HEK293T (cell line): ENCODE results near the gene PROSER1.

Source experiments
- CTCF ChIA-PET: fragments of 350-600 bp; formaldehyde crosslinking; extraction: SDS; loops from one replicate; lab custom pipeline; 2021; ENCODE audit warnings: antibody characterized with exemption, inconsistent platforms; lab: Yijun Ruan, JAX
- POLR2A ChIA-PET: fragments of 350-600 bp; formaldehyde crosslinking; extraction: SDS; loops from one replicate; lab custom pipeline; 2020; ENCODE audit warnings: antibody characterized with exemption, inconsistent platforms; lab: Yijun Ruan, JAX
- DNase-seq: peaks from one replicate; pipeline ENCODE4 v3.0.0; 2012; ENCODE audit warnings: mixed read lengths; ENCODE audit errors: extremely low spot score
- ARNT ChIP-seq: fragments of 450-650 bp; IDR thresholded peaks from 2 replicates; pipeline ENCODE4 v1.6.1; 2017; ENCODE audit warnings: mild to moderate bottlenecking
- BHLHE40 ChIP-seq: fragments of 450-650 bp; IDR thresholded peaks from 2 replicates; pipeline ENCODE4 v1.6.1; 2016; ENCODE audit warnings: mild to moderate bottlenecking, moderate library complexity, borderline replicate concordance
- CTBP1 ChIP-seq: fragments of 450-650 bp; IDR thresholded peaks from 2 replicates; pipeline ENCODE4 v1.6.1; 2016; ENCODE audit warnings: borderline replicate concordance
- ELF4 ChIP-seq: fragments of 450-650 bp; IDR thresholded peaks from 2 replicates; pipeline ENCODE4 v1.6.1; 2017; ENCODE audit warnings: antibody characterized with exemption
- FOXA1 ChIP-seq: fragments of 450-650 bp; IDR thresholded peaks from 2 replicates; pipeline ENCODE4 v1.6.1; 2016; ENCODE audit warnings: mild to moderate bottlenecking
- FOXK2 ChIP-seq: fragments of 450-650 bp; IDR thresholded peaks from 2 replicates; pipeline ENCODE4 v1.6.1; 2016; ENCODE audit warnings: mild to moderate bottlenecking
- FOXM1 ChIP-seq: fragments of 450-650 bp; IDR thresholded peaks from 2 replicates; pipeline ENCODE4 v1.6.1; 2017; ENCODE audit warnings: mild to moderate bottlenecking, borderline replicate concordance
- HDGF ChIP-seq: fragments of 450-650 bp; IDR thresholded peaks from 2 replicates; pipeline ENCODE4 v1.6.1; 2017; ENCODE audit warnings: antibody characterized with exemption, borderline replicate concordance
- L3MBTL2 ChIP-seq: fragments of 450-650 bp; conservative IDR thresholded peaks from 2 replicates; pipeline ENCODE4 v1.6.1; 2016; ENCODE audit warnings: mild to moderate bottlenecking
- LEF1 ChIP-seq: fragments of 450-650 bp; IDR thresholded peaks from 2 replicates; pipeline ENCODE4 v1.6.1; 2017; ENCODE audit warnings: mild to moderate bottlenecking, borderline replicate concordance
- NFRKB ChIP-seq: fragments of 450-650 bp; IDR thresholded peaks from 2 replicates; pipeline ENCODE4 v1.6.1; 2016; ENCODE audit warnings: mild to moderate bottlenecking, moderate library complexity
- PKNOX1 ChIP-seq: fragments of 450-650 bp; IDR thresholded peaks from 2 replicates; pipeline ENCODE4 v1.6.1; 2016
- SP1 ChIP-seq: fragments of 450-650 bp; IDR thresholded peaks from 2 replicates; pipeline ENCODE4 v1.6.1; 2017
- SUZ12 ChIP-seq: fragments of 450-650 bp; IDR thresholded peaks from 2 replicates; pipeline ENCODE4 v1.6.1; 2016; ENCODE audit warnings: mild to moderate bottlenecking
- TARDBP ChIP-seq: fragments of 450-650 bp; IDR thresholded peaks from 2 replicates; pipeline ENCODE4 v1.6.1; 2016
- ZNF384 ChIP-seq: fragments of 450-650 bp; IDR thresholded peaks from 2 replicates; pipeline ENCODE4 v1.6.1; 2016

Gene PROSER1

GRCh38 chr13:39034085-39034484 lies 3.8 kb downstream of the PROSER1 start:
- DNase-seq: no peak
- POLR2A ChIA-PET: no interaction called here
- no peak for TF ChIP-seq BHLHE40
- peak; percentile 63 for TF ChIP-seq PKNOX1
- CTCF ChIA-PET: no interaction called here

GRCh38 chr13:39032150-39032549 lies 5.7 kb downstream of the PROSER1 start:
- ChIA-PET POLR2A (no interaction called here), CTCF (interaction anchor here (0.6 kb wide), 1 partner anchor 61 kb away, joined by 5 read pairs; no protein-coding TSS in a partner anchor)
- no peak for TF ChIP-seq NFRKB
- no peak for TF ChIP-seq CTBP1
- TF ChIP-seq SUZ12: no peak
- TF ChIP-seq TARDBP: no peak
- no peak for TF ChIP-seq FOXA1
- no peak for TF ChIP-seq LEF1
- TF ChIP-seq SP1: no peak
- no peak for TF ChIP-seq HDGF
- TF ChIP-seq ZNF384: no peak
- no peak for TF ChIP-seq BHLHE40
- DNase-seq: no peak

GRCh38 chr13:39025433-39025839 lies 12.5 kb downstream of the PROSER1 start:
- no peak for TF ChIP-seq ELF4
- TF ChIP-seq FOXM1: no peak
- no peak for TF ChIP-seq CTBP1
- no peak for TF ChIP-seq FOXK2
- no peak for TF ChIP-seq HDGF
- no peak for TF ChIP-seq SP1
- TF ChIP-seq TARDBP: no peak
- TF ChIP-seq LEF1: no peak
- TF ChIP-seq SUZ12: no peak
- no peak for TF ChIP-seq PKNOX1
- TF ChIP-seq L3MBTL2: no peak
- TF ChIP-seq BHLHE40: no peak
- TF ChIP-seq NFRKB: no peak
- no peak for TF ChIP-seq FOXA1
- no peak for TF ChIP-seq ARNT
- TF ChIP-seq ZNF384: no peak
- ChIA-PET POLR2A (no interaction called here), CTCF (no interaction called here)
- DNase-seq: no peak

GRCh38 chr13:39023761-39024160 lies 14.1 kb downstream of the PROSER1 start:
- ChIA-PET POLR2A (no interaction called here), CTCF (no interaction called here)
- no peak for TF ChIP-seq SUZ12
- no peak for TF ChIP-seq NFRKB
- TF ChIP-seq HDGF: no peak
- no peak for TF ChIP-seq CTBP1
- TF ChIP-seq FOXK2: no peak
- no peak for TF ChIP-seq TARDBP
- TF ChIP-seq BHLHE40: no peak
- no peak for TF ChIP-seq PKNOX1
- no peak for TF ChIP-seq L3MBTL2
- no peak for TF ChIP-seq FOXM1
- no peak for TF ChIP-seq FOXA1
- TF ChIP-seq ELF4: no peak
- TF ChIP-seq LEF1: no peak
- no peak for DNase-seq

- ChIA-PET POLR2A (no interaction called here), CTCF (no interaction called here)
- no peak for TF ChIP-seq ARNT
- TF ChIP-seq BHLHE40: no peak
- TF ChIP-seq ZNF384: no peak
- TF ChIP-seq CTBP1: no peak
- no peak for TF ChIP-seq FOXM1
- TF ChIP-seq TARDBP: no peak
- TF ChIP-seq FOXK2: no peak
- TF ChIP-seq PKNOX1: no peak
- TF ChIP-seq ELF4: no peak
- TF ChIP-seq FOXA1: no peak
- no peak for TF ChIP-seq LEF1
- no peak for TF ChIP-seq SUZ12
- no peak for TF ChIP-seq HDGF
- no peak for TF ChIP-seq L3MBTL2
- no peak for TF ChIP-seq SP1
- no peak for DNase-seq
Observed at GRCh38 chr13:39023316-39023715, 14.6 kb downstream of the PROSER1 start.

- no peak for DNase-seq
- ChIA-PET POLR2A (no interaction called here), CTCF (no interaction called here)
- TF ChIP-seq BHLHE40 (no peak), ELF4 (no peak), PKNOX1 (0 out of 2 replicates have a peak, but pooled peaks have one; percentile 22)
Observed at GRCh38 chr13:39020853-39021462, 16.9 kb downstream of the PROSER1 start.
